Vagina (tissue), 2 donors: ENCODE results near the gene TRABD2B. TPM values are rescaled to one million over a fixed set of nuclear protein-coding genes. Genes with fewer than 3 reads are reported as not detected.
A peak's percentile ranks its signal among the peaks of the same experiment; 100 is the strongest.

ENCODE experiments used
- DNase-seq, 2 donors: peaks; one replicate each; pipeline ENCODE4 v3.0.0-alpha.2; 2017; ENCODE audit errors: extremely low spot score in 2 of 2
- H3K27ac ChIP-seq: fragments of 200-600 bp; sonication (generic); one replicate; pipeline ENCODE4 v1.5.1; 2019
- H3K27me3 ChIP-seq: fragments of 200-600 bp; sonication (generic); one replicate; pipeline ENCODE4 v1.5.1; 2019
- H3K36me3 ChIP-seq, 2 donors: fragments of 200-600 bp; sonication (generic); one replicate each; pipeline ENCODE4 v1.5.1; 2017 to 2019
- H3K4me1 ChIP-seq: fragments of 200-600 bp; sonication (generic); one replicate; pipeline ENCODE4 v1.5.1; 2019
- H3K4me3 ChIP-seq, 2 donors: fragments of 200-600 bp; sonication (generic); 1 replicate in 1 of 2; 2 replicates in 1 of 2; pipeline ENCODE4 v1.5.1; 2016 to 2019
- H3K9me3 ChIP-seq: fragments of 200-600 bp; sonication (generic); one replicate; pipeline ENCODE4 v1.5.1; 2019
- POLR2A ChIP-seq, 2 donors: fragments of 450-650 bp; IDR thresholded peaks; one replicate each; pipeline ENCODE4 v1.6.1; 2017; ENCODE audit warnings: antibody characterized with exemption in 2 of 2, mild to moderate bottlenecking in 2 of 2, moderate library complexity in 2 of 2
- POLR2AphosphoS5 ChIP-seq, 2 donors: sonication (generic); formaldehyde crosslinking; IDR thresholded peaks; one replicate each; pipeline ENCODE4 v1.9.0; 2017; ENCODE audit warnings: antibody characterized with exemption in 2 of 2, mild to moderate bottlenecking in 2 of 2, low read depth in 1 of 2; ENCODE audit not compliant: insufficient read depth in 1 of 2
- intact Hi-C: fragments of 100-400 bp; cut with DNase I; formaldehyde crosslinking; loops from one replicate; pipeline ENCODE4 v1.15.1; 2023
- total RNA-seq: library from RNA; depleted of rRNA; stranded (reverse); fragments of >200 nt; gene quantifications from one replicate; pipeline ENCODE4 v1.2.3, GENCODE V29; 2016
- TF ChIP-seq, protein P1 (sequence below), 3 experiments: fragments of 450-650 bp in 2 of 3; fragments of 200-600 bp in 1 of 3; sonication (generic) in 1 of 3; IDR thresholded peaks; one replicate each; pipeline ENCODE4 v1.5.1; 2017 to 2019; ENCODE audit warnings: antibody characterized with exemption in 3 of 3, mild to moderate bottlenecking in 2 of 3, moderate library complexity in 2 of 3

The TRABD2B gene
- total RNA-seq, 1 donor from 2014 or later: 5.6 TPM

DNA sequence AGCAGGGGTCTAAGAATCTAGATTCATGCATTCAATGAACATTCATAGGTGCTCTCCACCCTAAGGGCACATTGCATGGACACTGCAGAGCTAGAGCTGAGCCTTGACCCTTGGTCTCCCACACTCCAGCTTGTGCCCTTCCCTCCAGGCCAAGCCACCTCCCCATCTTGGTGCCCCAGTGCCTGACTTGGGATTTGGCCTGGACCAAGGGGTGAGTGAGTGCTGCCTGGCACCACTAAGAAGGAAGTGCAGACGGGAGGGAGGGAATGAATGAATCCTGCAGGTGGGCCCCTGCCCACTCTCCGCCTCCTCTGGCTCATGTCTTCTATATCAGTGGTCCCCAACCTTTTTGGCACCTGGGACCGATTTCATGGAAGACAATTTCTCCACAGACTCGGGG is 146.7 kb downstream of the TRABD2B start:
- DNase-seq: no peak
- Histone ChIP-seq H3K27ac (no peak overlapping the region), H3K27me3 (no peaks in the 10 kb centered on the region), H3K36me3 (no peaks in the 10 kb centered on the region), H3K4me3 (no peak overlapping the region), H3K4me1 (peaks cover 15% of the 10 kb centered on the region), H3K9me3 (no peaks in the 10 kb centered on the region)
- TF ChIP-seq, protein P1, sequence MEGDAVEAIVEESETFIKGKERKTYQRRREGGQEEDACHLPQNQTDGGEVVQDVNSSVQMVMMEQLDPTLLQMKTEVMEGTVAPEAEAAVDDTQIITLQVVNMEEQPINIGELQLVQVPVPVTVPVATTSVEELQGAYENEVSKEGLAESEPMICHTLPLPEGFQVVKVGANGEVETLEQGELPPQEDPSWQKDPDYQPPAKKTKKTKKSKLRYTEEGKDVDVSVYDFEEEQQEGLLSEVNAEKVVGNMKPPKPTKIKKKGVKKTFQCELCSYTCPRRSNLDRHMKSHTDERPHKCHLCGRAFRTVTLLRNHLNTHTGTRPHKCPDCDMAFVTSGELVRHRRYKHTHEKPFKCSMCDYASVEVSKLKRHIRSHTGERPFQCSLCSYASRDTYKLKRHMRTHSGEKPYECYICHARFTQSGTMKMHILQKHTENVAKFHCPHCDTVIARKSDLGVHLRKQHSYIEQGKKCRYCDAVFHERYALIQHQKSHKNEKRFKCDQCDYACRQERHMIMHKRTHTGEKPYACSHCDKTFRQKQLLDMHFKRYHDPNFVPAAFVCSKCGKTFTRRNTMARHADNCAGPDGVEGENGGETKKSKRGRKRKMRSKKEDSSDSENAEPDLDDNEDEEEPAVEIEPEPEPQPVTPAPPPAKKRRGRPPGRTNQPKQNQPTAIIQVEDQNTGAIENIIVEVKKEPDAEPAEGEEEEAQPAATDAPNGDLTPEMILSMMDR (IDR thresholded peaks at IDR 0.05): no peak
- TF ChIP-seq POLR2AphosphoS5 (IDR thresholded peaks at IDR 0.05; ENCODE audit: insufficient read depth in 1 of 2, low read depth in 1 of 2): no peak
- no peak for TF ChIP-seq POLR2A (IDR thresholded peaks at IDR 0.05)
- intact Hi-C loops: no loop called here

DNA sequence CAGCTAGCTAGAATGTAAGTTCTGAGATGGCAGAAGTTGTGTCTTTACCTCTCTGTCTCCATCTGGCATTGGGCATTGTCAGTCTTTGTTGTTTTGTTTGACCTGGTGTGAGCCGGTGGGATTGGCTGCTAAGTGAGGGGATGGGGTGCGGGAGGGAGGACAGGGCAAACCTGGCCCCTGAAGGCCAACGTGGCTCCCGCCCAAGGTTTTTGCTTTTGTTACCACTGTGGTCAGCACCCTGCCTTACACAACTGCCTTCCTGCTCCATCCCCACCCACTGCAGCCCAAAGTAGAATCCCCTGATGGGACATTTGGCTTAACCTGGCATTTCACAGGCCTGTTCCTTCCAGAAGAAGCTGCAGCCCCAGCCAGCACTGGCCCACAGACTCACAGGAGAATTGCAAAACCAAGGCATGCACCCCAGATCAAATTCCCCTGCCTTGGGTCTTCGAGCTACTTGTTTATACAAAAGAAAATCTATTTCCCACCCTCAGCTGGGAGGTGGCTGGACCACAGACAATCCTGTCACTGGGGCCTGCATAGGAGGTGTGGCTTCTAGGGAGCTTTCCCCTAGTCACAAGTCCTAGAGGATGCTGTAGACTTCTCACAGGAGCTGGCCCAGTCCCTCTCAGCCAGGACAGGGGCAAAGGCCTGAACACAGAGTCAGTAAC is 147.5 kb downstream of the TRABD2B start:
- Histone ChIP-seq H3K9me3 (no peaks in the 10 kb centered on the region), H3K27me3 (no peaks in the 10 kb centered on the region), H3K4me3 (no peak overlapping the region), H3K4me1 (peaks cover 15% of the 10 kb centered on the region), H3K27ac (no peak overlapping the region), H3K36me3 (no peaks in the 10 kb centered on the region)
- peak in 1 of 2 donors; percentile 20 for TF ChIP-seq POLR2AphosphoS5 (IDR thresholded peaks at IDR 0.05; ENCODE audit: insufficient read depth in 1 of 2, low read depth in 1 of 2)
- TF ChIP-seq, protein P1 (IDR thresholded peaks at IDR 0.05): no peak
- intact Hi-C loops: no loop called here
- peak in 1 of 2 donors; percentile 90 for DNase-seq

DNA sequence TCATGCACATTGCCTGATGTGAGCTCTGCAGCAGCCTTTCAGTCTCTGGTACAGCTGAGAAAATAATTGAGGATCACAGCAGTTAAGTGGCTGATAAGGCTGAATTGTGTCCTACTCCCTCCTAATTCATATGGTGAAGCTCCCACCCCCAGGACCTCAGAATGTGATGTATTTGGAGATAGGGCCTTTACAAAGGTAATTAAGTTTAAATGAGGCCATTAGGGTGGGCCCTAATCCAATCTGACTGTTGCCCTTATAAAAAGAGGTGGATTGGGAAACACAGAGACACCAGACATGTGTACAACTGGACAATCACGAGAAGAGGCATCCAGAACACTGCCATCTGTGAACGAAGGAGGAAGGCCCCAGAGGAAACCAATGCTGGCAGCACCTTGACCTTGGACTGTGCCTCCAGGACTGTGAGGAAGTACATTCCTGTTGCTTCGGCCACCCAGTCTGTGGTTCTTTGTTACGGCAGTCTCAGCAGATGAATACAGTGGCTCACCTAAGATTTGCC is 148.1 kb downstream of the TRABD2B start:
- Histone ChIP-seq H3K27me3 (no peaks in the 10 kb centered on the region), H3K4me1 (peaks cover 15% of the 10 kb centered on the region), H3K36me3 (no peaks in the 10 kb centered on the region), H3K27ac (no peak overlapping the region), H3K9me3 (no peaks in the 10 kb centered on the region), H3K4me3 (no peak overlapping the region)
- DNase-seq: no peak
- TF ChIP-seq, protein P1 (IDR thresholded peaks at IDR 0.05): no peak
- TF ChIP-seq POLR2AphosphoS5 (IDR thresholded peaks at IDR 0.05; ENCODE audit: insufficient read depth in 1 of 2, low read depth in 1 of 2): no peak
- TF ChIP-seq POLR2A (IDR thresholded peaks at IDR 0.05): no peak
- intact Hi-C loops: no loop called here

DNA sequence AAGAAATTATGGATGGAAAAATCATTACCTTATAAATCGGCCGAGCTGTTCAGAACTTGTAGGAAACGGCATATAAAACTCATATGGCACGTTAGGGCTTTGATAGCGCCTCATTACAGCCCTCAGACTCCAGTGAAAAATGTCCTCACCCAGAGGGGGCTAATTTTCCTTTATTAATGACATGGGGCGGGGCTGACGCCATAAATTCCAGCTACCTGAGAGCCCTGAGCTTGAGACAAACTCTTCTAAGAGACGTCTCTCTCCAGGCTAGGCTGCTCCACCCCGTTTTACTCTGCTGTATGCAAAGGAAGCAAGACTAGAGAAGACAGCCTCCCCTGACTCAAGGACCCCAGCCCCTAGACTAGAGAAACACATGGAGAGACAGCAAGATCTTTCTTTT is 149.4 kb downstream of the TRABD2B start:
- no peak overlapping the region for H3K4me3 ChIP-seq
- no peak for TF ChIP-seq POLR2AphosphoS5 (IDR thresholded peaks at IDR 0.05; ENCODE audit: insufficient read depth in 1 of 2, low read depth in 1 of 2)
- TF ChIP-seq, protein P1 (IDR thresholded peaks at IDR 0.05): no peak
- TF ChIP-seq POLR2A (IDR thresholded peaks at IDR 0.05): no peak
- H3K36me3 ChIP-seq: no peaks in the 10 kb centered on the region
- H3K27ac ChIP-seq: no peak overlapping the region
- no peaks in the 10 kb centered on the region for H3K27me3 ChIP-seq
- H3K4me1 ChIP-seq: peaks cover 15% of the 10 kb centered on the region
- intact Hi-C loops: no loop called here
- H3K9me3 ChIP-seq: no peaks in the 10 kb centered on the region
- DNase-seq: no peak

DNA sequence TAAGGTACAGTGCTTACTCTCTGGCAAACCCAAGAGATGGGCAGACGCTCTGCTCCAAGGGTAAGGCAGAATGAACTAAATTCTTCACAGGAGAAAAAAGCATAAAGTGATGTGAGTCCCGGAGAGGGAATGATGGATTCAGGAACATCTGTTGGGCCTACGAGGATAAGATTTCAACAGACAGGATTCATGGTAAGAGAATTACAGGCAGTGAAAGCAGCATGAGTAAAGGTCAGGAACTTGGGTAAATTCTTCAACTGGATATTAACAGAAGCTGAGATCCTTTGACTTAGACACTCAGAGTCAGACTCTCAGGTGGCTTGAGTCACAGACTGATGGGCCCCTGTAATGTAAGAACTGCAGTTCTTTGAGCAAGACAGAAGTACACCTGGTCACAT is 152.6 kb downstream of the TRABD2B start:
- TF ChIP-seq POLR2AphosphoS5 (IDR thresholded peaks at IDR 0.05; ENCODE audit: insufficient read depth in 1 of 2, low read depth in 1 of 2): no peak
- TF ChIP-seq, protein P1 (IDR thresholded peaks at IDR 0.05): no peak
- TF ChIP-seq POLR2A (IDR thresholded peaks at IDR 0.05): no peak

More for the DNA sequence above, 152.6 kb downstream of the TRABD2B start:
- DNase-seq: no peak
- intact Hi-C loops: no loop called here
- H3K9me3 ChIP-seq: no peaks in the 10 kb centered on the region
- no peak overlapping the region for H3K4me3 ChIP-seq
- H3K27ac ChIP-seq: no peak overlapping the region
- H3K4me1 ChIP-seq: peaks cover 14% of the 10 kb centered on the region
- H3K27me3 ChIP-seq: no peaks in the 10 kb centered on the region
- H3K36me3 ChIP-seq: no peaks in the 10 kb centered on the region
